ENCODE measurements around the gene AUTS2.

Gene AUTS2

GRCh38 chr7:69632280-69632679, 34.0 kb downstream of the AUTS2 start:
- Histone ChIP-seq H3K4me3 (ENCODE audit: severe bottlenecking) (no peak overlapping the region), H3K4me1 (ENCODE audit: insufficient read depth, poor library complexity, severe bottlenecking) (no peaks in the 10 kb centered on the region), H3K36me3 (ENCODE audit: low read depth) (no peaks in the 10 kb centered on the region), H3K27me3 (ENCODE audit: insufficient read depth, poor library complexity, severe bottlenecking) (no peaks in the 10 kb centered on the region), H3K9me3 (ENCODE audit: severe bottlenecking) (no peaks in the 10 kb centered on the region), H3K27ac (ENCODE audit: poor library complexity, severe bottlenecking) (no peak overlapping the region)
- no peak for DNase-seq (ENCODE audit: low spot score)
- TF ChIP-seq CTCF (IDR thresholded peaks at IDR 0.05; ENCODE audit: poor library complexity, severe bottlenecking): no peak
- no peak for ATAC-seq (ENCODE audit: low read depth)

- no peak for TF ChIP-seq CTCF (IDR thresholded peaks at IDR 0.05; ENCODE audit: poor library complexity, severe bottlenecking)
- H3K27ac ChIP-seq (ENCODE audit: poor library complexity, severe bottlenecking): no peak overlapping the region
- ATAC-seq (ENCODE audit: low read depth) (no peak), DNase-seq (ENCODE audit: low spot score) (no peak)
- H3K4me3 ChIP-seq (ENCODE audit: severe bottlenecking): no peak overlapping the region
- H3K4me1 ChIP-seq (ENCODE audit: insufficient read depth, poor library complexity, severe bottlenecking): no peaks in the 10 kb centered on the region
- no peaks in the 10 kb centered on the region for H3K9me3 ChIP-seq (ENCODE audit: severe bottlenecking)
- no peaks in the 10 kb centered on the region for H3K36me3 ChIP-seq (ENCODE audit: low read depth)
- H3K27me3 ChIP-seq (ENCODE audit: insufficient read depth, poor library complexity, severe bottlenecking): no peaks in the 10 kb centered on the region
Measured at GRCh38 chr7:69633122-69633831, 35.0 kb downstream of the AUTS2 start.

- Histone ChIP-seq H3K36me3 (ENCODE audit: low read depth) (no peaks in the 10 kb centered on the region), H3K4me1 (ENCODE audit: insufficient read depth, poor library complexity, severe bottlenecking) (no peaks in the 10 kb centered on the region), H3K4me3 (ENCODE audit: severe bottlenecking) (no peak overlapping the region), H3K27ac (ENCODE audit: poor library complexity, severe bottlenecking) (no peak overlapping the region), H3K27me3 (ENCODE audit: insufficient read depth, poor library complexity, severe bottlenecking) (no peaks in the 10 kb centered on the region), H3K9me3 (ENCODE audit: severe bottlenecking) (no peaks in the 10 kb centered on the region)
- TF ChIP-seq CTCF (IDR thresholded peaks at IDR 0.05; ENCODE audit: poor library complexity, severe bottlenecking): no peak
- no peak for DNase-seq (ENCODE audit: low spot score)
- ATAC-seq (ENCODE audit: low read depth): no peak
Measured at GRCh38 chr7:69635555-69636185, 37.4 kb downstream of the AUTS2 start.

- DNase-seq (ENCODE audit: low spot score) (no peak), ATAC-seq (ENCODE audit: low read depth) (no peak)
- TF ChIP-seq CTCF (IDR thresholded peaks at IDR 0.05; ENCODE audit: poor library complexity, severe bottlenecking): no peak
- Histone ChIP-seq H3K9me3 (ENCODE audit: severe bottlenecking) (peaks cover 3% of the 10 kb centered on the region), H3K4me1 (ENCODE audit: insufficient read depth, poor library complexity, severe bottlenecking) (no peaks in the 10 kb centered on the region), H3K4me3 (ENCODE audit: severe bottlenecking) (no peak overlapping the region), H3K27me3 (ENCODE audit: insufficient read depth, poor library complexity, severe bottlenecking) (no peaks in the 10 kb centered on the region), H3K27ac (ENCODE audit: poor library complexity, severe bottlenecking) (no peak overlapping the region), H3K36me3 (ENCODE audit: low read depth) (no peaks in the 10 kb centered on the region)
Measured at GRCh38 chr7:69638674-69639073, 40.4 kb downstream of the AUTS2 start.

- no peak for ATAC-seq (ENCODE audit: low read depth)
- H3K27ac ChIP-seq (ENCODE audit: poor library complexity, severe bottlenecking): no peak overlapping the region
- H3K4me1 ChIP-seq (ENCODE audit: insufficient read depth, poor library complexity, severe bottlenecking): no peaks in the 10 kb centered on the region
- no peak for TF ChIP-seq CTCF (IDR thresholded peaks at IDR 0.05; ENCODE audit: poor library complexity, severe bottlenecking)
- no peak overlapping the region for H3K4me3 ChIP-seq (ENCODE audit: severe bottlenecking)
- peaks cover 3% of the 10 kb centered on the region for H3K9me3 ChIP-seq (ENCODE audit: severe bottlenecking)
- H3K27me3 ChIP-seq (ENCODE audit: insufficient read depth, poor library complexity, severe bottlenecking): no peaks in the 10 kb centered on the region
- H3K36me3 ChIP-seq (ENCODE audit: low read depth): no peaks in the 10 kb centered on the region
- DNase-seq (ENCODE audit: low spot score): no peak
Measured at GRCh38 chr7:69640216-69640615, 41.9 kb downstream of the AUTS2 start.
